ENCODE measurements around the gene OR5D16.

Gene OR5D16

GRCh38 chr11:55838452-55838851 is at the start of gene OR5D16:
Gene OR5D16, plus strand, starts transcription at chr11:55838752. Its CDS starts 0 bp downstream, at chr11:55838752.
- in situ Hi-C loops (cut with MboI; ENCODE audit: low sequenced_read_pairs, unreplicated experiment) = no loop called here
- TF ChIP-seq, protein P1, sequence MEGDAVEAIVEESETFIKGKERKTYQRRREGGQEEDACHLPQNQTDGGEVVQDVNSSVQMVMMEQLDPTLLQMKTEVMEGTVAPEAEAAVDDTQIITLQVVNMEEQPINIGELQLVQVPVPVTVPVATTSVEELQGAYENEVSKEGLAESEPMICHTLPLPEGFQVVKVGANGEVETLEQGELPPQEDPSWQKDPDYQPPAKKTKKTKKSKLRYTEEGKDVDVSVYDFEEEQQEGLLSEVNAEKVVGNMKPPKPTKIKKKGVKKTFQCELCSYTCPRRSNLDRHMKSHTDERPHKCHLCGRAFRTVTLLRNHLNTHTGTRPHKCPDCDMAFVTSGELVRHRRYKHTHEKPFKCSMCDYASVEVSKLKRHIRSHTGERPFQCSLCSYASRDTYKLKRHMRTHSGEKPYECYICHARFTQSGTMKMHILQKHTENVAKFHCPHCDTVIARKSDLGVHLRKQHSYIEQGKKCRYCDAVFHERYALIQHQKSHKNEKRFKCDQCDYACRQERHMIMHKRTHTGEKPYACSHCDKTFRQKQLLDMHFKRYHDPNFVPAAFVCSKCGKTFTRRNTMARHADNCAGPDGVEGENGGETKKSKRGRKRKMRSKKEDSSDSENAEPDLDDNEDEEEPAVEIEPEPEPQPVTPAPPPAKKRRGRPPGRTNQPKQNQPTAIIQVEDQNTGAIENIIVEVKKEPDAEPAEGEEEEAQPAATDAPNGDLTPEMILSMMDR (IDR thresholded peaks at IDR 0.05; ENCODE audit: borderline replicate concordance, control extremely low read depth, extremely low read depth, insufficient read depth, missing control alignments) = no peak
- DNase-seq (ENCODE audit: low spot score) = no peak

GRCh38 chr11:55791606-55792005 is 46.9 kb upstream of the OR5D16 start:
- in situ Hi-C loops (cut with MboI; ENCODE audit: low sequenced_read_pairs, unreplicated experiment) = no loop called here
- TF ChIP-seq, protein P1 (IDR thresholded peaks at IDR 0.05; ENCODE audit: borderline replicate concordance, control extremely low read depth, extremely low read depth, insufficient read depth, missing control alignments) = no peak
- DNase-seq (ENCODE audit: low spot score) = no peak

DNA sequence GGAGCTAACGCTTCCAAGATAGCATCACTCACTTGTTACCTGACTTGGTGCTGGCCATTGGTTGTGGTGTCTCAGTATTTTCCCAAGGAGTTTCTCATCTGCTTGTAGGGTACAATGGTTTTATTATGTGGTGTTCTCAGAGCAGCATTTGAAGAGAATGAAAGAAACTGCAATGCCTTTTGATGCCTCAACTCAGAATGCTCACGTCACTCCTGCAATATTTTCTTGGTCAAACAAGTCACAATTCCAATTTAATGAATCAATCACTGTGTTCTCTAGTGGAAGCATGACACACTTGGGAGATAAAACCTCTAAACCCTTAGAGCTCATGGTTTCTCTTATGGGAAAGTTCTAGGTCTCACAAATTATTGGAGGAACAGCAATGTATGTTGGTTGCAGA is 45.2 kb upstream of the OR5D16 start:
- in situ Hi-C loops (cut with MboI; ENCODE audit: low sequenced_read_pairs, unreplicated experiment) = no loop called here
- TF ChIP-seq, protein P1 (IDR thresholded peaks at IDR 0.05; ENCODE audit: borderline replicate concordance, control extremely low read depth, extremely low read depth, insufficient read depth, missing control alignments) = no peak
- no peak for DNase-seq (ENCODE audit: low spot score)

DNA sequence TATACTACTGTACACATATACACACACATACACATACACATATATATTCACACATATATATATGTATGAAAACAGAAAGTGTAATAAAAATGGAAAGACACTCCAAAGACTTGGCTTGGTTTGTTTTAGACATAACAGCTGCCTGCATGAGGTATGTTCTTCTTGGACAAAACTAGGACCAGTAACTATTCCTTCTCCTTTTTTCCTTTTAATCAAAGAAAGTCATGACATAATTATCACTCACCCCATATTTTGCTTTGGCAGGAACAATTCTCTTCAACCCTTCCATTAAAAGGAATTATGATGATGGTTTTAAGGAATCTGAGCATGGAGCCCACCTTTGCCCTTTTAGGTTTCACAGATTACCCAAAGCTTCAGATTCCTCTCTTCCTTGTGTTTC is 43.3 kb upstream of the OR5D16 start, which contains the start of gene OR5D14:
OR5D14 (plus strand) TSS at position 301 of the 400 bp plus-strand sequence; CDS start at position 301, 0 bp downstream.
- TF ChIP-seq, protein P1 (IDR thresholded peaks at IDR 0.05; ENCODE audit: borderline replicate concordance, control extremely low read depth, extremely low read depth, insufficient read depth, missing control alignments) = no peak
- in situ Hi-C loops (cut with MboI; ENCODE audit: low sequenced_read_pairs, unreplicated experiment) = no loop called here
- no peak for DNase-seq (ENCODE audit: low spot score)

DNA sequence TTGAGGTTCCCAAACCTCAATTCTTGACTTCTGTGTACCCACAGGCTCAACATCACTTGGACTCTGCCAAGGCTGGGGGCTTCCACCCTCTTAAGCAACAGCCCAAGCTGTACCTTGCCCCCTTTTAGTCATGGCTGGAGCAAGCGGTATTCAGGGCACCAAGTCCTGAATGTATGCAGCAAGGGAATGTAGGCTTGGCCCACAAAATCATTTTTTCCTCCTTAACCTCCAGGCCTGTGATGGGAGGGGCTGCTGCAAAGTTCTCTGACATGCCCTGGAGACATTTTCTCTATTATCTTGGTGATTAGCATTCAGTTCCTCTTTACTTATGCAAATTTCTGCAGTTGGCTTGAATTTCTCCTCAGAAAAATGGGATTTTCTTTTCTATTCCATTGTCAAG is 32.3 kb upstream of the OR5D16 start:
- no peak for DNase-seq (ENCODE audit: low spot score)
- in situ Hi-C loops (cut with MboI; ENCODE audit: low sequenced_read_pairs, unreplicated experiment) = no loop called here
- TF ChIP-seq, protein P1 (IDR thresholded peaks at IDR 0.05; ENCODE audit: borderline replicate concordance, control extremely low read depth, extremely low read depth, insufficient read depth, missing control alignments) = no peak

- TF ChIP-seq, protein P1 (IDR thresholded peaks at IDR 0.05; ENCODE audit: borderline replicate concordance, control extremely low read depth, extremely low read depth, insufficient read depth, missing control alignments) = no peak
- no peak for DNase-seq (ENCODE audit: low spot score)
- in situ Hi-C loops (cut with MboI; ENCODE audit: low sequenced_read_pairs, unreplicated experiment) = no loop called here
Measured at GRCh38 chr11:55811067-55811466, 27.5 kb upstream of the OR5D16 start, which contains the start of gene OR5L1. Gene OR5L1, plus strand, starts transcription at chr11:55811367. Its CDS starts 100 bp downstream, at chr11:55811467.

All from GM13976 (cell line).